RPMI8226 (cell line): ENCODE data around the gene SLC35F4.
"Not testable (repeated sequence)": the region's sequence is repeated elsewhere in the genome, so short reads cannot be mapped to it uniquely, and the experiment has no call there.

Source experiments
- DNase-seq: peaks from one replicate; pipeline ENCODE4 v3.0.0-alpha.2; 2015

The SLC35F4 gene

DNA sequence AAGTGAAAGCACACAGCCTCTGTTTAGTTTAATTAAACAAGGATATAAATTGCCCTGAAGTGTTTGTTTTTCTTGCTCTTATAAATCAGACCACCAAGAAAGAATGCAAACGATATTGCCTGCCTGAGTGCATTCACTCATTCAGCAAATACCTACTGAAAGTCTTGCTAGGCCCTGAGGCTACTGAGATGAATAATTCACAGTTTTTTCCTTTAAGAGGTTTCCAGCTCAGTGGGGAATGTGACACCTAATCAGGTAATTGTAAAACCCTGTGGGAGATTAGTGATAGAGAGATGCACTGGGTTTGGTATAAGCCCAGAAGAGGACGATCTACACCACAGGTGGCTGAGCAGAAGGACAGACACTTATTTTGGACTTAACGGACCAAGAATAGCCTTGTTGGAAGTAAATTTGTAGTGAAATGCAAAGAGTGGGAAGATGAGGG, 151.4 kb downstream of the SLC35F4 start:
- DNase-seq = no peak

DNA sequence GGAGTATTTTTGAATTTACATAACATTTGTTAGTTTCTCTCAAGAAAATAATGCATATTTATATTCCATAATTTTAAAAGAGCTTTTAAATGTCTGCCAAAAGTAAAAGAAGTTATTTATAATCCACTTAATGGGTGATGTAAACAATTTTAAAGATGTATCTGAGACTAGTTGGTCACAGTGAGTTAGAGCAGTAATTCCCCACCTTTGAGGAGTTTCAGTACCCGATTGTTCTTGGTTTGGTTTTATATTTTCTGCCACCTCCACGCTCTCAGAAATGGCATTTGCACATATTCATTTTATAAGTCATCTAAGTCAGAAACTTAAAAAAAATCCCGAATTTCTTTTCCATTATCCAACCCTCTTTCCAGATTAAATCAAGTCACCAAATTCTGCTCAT, 153.2 kb downstream of the SLC35F4 start:
- no peak for DNase-seq

DNA sequence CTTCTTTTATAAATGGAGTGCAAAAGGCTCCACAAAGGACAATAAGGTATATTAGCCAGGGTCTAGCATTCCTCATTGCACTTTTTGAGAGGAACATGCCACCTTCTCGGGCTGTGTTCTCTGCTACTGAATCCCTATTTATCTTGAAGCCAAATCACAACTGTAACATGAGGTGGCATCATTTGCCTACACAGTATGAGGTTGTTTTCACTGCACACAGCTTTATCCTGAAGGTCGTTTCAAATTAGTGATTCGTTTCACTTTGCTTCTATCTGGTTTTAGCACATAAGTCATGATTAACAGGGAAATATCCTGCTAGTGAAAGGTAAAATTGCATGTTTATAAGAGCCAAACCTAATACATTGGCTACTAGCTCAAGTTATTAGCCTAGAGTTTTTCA, 153.8 kb downstream of the SLC35F4 start:
- DNase-seq = no peak

DNA sequence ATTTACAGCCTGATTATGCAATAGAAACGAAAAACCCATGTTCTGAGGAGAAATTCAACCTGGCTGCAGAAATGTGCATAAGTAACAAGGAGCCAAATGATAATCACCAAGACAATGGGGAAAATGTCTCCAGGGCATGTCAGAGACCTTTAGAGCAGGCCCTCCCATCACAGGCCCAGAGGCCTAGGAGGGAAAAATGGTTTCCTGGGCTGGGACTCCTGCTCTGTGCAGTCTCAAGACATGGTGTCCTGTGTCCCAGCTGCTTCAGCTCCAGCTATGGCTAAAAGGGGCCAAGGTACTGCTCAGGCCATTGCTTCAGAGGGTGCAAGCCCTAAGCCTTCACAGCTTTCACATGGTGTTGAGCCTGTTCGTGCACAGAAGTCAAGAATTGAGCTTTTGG, 156.0 kb downstream of the SLC35F4 start:
- DNase-seq = no peak

DNA sequence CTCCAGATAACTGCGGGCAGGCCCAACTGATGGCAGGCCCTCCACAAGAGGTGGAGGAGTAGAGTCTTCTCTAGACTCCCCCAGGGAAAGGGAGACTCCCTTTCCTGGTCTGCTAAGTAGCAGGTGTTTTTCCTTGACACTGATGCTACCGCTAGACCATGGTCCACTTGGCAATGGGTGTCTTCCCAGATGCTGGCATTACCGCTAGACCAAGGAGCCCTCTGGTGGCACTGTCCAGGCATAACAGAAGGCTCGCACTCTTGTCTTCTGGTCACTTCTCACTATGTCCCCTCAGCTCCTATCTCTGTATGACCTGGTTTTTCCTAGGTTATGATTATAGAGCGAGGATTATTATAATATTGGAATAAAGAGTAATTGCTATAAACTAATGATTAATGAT, 156.8 kb downstream of the SLC35F4 start:
- DNase-seq = not testable (repeated sequence)

DNA sequence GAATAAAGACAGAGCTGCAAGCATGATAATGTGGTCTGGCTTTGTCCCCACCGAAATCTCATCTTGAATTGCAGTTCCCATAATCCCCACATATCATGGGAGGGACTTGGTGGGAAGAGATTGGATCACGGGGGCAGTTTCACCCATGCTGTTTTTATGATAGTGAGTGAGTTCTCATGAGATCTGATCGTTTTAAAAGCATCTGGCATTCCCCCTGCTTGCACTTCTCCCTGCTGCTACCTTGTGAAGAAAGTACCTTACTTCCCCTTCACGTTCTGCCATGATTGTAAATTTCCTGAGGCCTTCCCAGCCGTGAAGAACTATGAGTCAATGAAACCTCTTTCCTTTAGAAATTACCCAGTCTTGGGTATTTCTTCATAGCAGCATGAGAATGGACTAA, 158.7 kb downstream of the SLC35F4 start:
- no peak for DNase-seq

DNA sequence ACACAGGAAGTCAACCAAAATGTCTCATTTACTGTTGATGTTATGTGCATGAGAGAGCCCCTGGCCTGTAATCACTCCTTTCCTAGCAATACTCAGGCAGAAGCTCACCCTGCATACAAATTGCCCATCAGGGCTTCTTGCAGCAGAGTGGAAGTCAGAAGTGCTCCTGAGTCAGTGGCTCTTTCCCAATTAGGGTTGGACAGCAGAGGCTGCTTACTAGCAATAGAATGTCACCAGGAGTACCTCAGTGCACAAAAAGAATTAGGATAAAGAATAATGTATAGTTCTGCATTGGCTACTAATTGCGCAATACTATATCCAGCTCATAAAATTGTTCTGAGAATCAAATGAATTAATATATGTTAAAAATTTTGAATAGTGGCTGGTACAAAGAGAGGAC, 161.1 kb downstream of the SLC35F4 start:
- DNase-seq = no peak

DNA sequence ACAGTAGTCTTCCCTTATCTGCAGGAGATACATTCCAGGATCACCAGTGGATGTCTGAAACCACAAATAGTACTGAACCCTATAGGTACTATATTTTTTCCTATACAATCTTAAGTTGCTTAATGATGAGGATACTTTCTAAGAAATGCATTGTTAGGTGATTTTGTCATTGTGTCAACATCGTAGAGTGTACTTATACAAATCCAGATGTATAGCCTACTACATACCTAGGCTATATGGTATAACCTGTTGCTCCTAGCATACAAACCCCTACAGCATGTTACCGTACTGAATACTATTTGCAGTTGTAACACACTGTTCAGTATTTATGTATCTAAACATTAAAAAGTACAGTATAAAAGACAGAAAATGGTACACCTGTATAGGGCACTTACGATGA, 165.9 kb downstream of the SLC35F4 start:
- no peak for DNase-seq

DNA sequence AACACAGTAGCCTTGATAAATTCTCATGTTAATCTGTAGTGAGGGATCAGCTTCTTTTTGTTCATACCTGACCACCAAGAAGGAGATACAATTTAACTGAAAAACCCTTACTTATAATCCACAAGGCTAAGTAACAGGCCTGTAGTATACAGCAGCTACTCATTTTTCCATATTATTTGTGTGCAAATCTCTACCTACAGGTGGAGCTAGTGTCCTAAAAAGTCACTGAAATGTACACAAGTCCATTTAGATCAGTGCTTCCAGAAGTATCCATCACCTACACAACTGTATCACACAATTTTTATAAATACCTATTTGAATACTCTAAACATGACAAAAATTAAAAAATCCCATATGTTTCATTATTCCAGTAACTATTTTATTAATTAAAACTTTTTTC, 173.2 kb downstream of the SLC35F4 start:
- DNase-seq = peak; percentile 20

DNA sequence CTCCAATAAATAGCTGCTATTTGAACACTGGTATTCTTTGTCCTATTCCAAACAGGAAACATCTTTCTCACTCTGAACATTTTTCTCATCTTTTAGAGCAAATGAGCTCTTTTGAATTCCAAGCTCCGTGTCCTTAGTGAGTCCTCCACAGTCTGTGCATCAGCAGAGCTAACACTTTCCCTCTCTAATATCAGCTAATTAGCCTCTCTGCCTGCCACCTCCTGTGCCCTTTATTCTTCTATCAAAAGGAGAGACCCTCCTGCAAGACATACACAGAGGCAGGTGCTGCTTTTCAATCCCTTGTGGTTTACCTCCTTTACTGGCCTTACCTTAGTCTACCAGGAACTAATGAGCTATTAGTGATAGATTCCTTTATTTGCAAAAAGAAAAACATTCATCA, 178.5 kb downstream of the SLC35F4 start:
- DNase-seq = no peak

DNA sequence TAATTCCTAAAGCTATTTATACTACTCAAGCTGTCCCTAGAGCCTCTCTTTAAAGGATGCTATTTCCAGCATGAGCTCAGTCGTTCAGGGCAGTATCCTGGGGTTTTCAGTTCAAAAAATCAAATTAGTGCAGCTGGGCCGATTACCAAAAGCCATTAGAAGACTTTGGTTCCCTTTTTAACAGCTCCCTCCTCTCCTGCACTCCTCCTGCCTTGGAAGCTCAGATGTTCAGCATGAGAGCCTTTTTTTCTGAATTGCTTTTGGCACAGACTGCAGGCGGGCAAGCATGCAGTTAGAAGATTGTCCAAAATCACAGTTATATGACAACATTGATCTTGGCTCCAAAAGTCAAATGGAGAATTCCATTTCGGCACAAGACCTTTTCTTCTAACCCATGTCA, 179.6 kb downstream of the SLC35F4 start:
- no peak for DNase-seq

DNA sequence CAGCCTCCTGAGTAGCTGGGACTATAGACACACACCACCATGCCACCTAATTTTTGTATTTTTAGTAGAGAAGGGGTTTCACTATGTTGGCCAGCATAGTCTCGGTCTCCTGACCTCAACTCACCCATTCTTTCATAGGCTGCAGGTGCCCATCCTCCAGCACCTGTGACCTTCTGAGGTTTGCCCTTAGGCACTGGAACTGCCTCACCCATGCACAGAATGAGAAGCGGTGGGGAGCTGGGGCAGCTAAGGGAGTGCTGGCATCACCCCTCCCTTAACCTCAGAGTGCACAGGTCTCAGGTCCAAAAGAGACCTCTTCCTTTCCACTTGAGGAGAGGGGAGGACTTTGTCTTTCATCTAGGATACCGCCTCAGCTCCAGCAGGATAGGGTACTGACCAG, 194.9 kb downstream of the SLC35F4 start:
- peak; percentile 11 for DNase-seq

DNA sequence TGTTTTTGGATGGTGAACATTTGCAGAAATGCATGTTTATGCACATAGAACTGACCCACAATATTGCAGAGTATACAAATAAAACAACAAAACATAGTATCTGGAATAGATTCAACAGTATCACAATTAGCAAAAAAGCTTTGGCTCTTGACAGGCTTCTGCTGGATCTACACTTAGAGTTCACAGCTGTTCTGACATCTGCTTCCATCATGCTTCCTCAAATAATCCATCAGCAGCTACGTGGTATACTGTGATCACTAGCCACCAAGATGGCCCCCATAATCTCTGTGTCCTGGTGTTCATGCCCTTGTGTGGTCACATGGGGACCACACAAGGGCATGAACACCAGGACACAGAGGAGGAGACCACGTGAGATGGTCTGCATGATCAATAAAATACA, 205.7 kb downstream of the SLC35F4 start:
- DNase-seq = no peak

DNA sequence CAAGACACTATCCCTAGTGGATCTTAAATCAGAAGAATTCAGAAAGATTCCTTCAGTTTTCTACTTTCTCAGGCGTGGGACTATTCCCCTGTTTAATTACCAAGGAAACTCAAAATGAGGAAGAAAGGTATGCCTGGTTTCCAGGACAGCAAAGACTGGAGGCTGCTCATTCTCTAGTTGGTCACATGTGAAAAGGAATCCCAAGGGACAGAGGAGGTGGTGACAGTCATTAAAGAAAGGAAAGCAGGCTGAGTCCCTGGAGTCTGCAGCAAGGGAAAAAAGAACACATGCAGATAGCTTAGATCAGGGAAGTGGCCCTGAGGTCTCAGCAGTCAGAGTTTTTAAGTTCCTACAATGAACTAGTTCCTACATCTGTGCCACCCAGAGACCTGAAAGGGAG, 206.8 kb downstream of the SLC35F4 start:
- no peak for DNase-seq

DNA sequence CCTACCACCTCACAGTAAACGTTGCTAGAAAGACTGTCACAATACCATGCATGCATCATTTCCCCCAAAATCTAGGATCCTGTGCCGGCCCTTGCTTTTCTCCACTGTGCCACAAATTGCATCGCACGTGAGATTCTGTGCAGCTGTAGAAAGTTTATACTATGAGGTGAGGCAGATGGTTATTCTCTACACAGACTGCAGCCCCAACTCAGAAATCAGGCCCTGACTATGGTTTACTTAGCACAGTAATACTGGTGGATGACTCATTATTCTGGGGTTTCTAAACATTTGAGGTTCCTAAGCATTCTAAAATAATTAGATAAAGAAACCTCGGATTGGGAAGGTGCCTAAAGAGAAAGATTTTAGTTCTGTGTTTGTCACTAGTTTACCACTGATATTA, 208.4 kb downstream of the SLC35F4 start:
- DNase-seq = no peak

DNA sequence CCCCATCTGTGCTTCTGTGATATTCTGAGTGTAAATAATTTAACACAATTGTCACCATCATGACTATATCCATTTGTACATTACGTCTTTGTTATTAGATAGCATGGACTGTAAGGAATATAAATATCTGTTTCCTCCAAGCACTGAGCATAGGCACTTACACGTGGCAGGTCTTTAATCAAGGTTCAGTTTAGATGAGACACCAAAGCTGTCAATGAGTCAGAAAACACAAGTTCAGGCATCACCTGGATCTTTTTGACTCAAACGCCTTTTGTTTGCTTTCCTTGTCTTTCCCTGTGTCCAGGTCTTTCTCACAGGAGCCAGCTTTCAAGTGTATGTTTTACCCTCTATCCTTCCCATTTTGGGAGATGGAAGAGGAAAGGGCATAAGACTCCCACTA, 209.0 kb downstream of the SLC35F4 start:
- DNase-seq = no peak

DNA sequence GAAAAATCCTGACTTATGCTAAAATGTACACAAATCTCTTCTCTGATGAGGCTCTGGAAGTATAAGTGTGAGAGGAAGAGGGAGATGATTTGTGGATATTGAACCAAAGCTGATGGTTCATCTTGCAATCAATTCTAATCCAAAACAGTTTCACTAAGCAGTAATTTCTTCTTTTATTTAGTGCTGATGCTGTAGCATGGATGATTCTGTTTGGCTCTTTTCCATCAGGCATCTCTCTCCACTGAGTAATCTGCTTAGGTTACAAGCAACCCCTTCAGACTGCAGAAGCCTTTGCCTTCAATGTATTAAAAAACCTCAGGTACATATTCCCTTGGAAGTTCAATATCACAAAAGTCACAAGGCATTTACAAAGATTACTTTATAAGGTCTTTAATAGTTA, 213.1 kb downstream of the SLC35F4 start:
- no peak for DNase-seq

DNA sequence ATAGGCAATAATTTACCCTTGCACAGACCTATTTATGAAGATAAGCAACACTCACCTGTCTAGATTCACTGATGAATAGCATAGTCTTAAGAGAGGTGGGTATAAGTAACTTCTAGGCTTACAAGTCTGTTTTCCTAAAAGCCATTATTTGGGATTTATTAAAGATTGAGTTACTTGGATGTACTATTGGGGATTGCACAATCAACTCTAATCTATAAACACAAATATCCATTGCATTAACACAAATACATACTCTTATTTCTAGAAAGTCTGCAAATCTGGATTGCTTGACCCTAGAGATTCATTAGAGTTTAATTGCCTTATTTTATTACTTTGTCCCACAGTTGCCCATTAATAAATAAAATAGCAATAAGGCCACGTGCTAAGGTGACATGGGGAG, 224.1 kb downstream of the SLC35F4 start:
- DNase-seq = no peak

DNA sequence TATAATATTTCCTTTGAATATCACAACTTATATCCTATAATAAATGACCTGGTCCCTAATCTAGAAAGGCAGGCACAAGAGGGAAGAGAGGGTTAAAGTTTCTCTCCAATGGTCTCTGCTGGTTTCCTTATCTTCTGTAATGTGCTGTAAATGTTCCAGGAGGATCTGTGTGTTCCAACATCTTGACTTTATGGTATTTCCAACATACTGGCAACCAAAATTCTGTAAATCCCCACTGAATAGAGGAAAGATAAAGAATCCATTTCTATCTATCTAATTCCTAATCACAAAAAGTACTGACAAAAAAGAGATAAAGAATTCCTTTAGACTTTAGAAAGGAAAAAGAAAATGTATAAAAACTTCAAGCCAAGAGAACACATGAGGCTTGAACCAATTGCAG, 225.9 kb downstream of the SLC35F4 start:
- DNase-seq = no peak

DNA sequence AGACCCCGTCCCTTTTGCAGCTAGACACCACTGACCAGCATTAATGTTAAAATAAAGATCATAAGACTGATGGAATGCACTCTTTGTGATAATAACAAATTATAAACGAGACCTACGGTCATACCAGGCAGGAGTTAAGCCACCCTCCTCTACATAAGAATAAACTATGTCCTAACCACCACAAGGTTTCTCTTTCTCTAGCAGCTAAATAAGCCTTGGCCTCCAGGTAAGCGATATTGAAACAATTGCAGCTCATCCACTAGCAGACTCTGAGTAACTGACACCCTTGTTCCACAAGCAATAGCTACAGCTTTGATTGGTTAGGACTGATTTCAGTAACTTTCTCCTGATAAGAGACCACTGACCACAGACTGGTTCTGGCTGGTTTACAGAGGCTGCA, 228.0 kb downstream of the SLC35F4 start:
- no peak for DNase-seq

DNA sequence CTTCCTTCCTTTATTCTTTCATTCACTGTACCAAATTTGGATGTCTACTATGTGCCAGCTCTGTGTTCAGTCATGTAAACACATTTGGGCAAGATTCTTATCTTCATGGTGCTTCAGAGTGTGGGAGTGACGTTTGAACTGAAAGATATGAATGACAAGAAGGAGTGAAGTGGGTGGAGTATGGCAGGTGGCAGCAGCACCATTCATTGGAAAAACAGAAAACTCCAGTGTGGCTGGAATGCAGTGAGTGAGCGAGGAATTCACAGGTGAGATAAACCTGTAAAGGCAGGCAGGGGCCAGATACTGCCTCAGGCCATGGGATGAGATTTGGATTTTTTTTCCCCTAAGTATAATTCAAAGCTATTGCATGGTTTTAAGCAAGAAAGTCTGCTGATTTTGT, 231.6 kb downstream of the SLC35F4 start:
- no peak for DNase-seq

DNA sequence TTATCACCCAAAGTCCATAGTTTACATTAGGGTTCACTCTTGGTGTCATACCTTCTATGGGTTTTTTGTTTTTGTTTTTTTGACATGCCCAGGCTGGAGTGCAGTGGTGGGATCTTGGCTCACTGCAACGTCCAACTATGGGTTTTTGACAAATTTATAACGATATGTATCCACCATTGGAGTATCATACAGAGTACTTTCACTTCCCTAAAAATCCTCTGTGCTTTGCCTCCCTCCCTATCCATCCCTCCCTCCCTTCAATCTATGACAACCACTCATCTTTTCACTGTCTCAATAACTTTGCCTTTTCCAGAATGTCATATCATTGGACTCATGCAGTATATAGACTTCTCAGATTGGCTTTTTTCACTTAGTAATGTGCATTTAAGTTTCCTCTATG, 233.2 kb downstream of the SLC35F4 start:
- DNase-seq = no peak

DNA sequence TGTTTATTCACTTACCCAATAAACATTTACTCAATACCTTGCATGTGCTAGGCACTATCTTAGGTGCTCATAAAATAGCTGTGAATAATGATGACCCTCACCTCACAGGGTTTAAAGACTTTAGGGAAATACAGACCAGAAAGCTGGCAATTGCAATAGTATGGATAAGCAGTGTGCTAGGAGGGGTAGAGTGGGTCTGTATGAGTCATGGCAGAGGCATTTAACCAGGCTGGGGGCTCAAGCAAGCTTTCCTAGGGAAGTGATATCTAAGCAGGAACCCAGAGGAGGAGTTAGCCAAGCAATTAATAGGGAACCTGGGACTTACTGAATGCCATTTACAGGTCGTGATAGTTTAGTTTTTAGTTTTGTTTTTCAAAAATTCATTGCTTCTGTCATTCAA, 248.4 kb downstream of the SLC35F4 start:
- DNase-seq = no peak

DNA sequence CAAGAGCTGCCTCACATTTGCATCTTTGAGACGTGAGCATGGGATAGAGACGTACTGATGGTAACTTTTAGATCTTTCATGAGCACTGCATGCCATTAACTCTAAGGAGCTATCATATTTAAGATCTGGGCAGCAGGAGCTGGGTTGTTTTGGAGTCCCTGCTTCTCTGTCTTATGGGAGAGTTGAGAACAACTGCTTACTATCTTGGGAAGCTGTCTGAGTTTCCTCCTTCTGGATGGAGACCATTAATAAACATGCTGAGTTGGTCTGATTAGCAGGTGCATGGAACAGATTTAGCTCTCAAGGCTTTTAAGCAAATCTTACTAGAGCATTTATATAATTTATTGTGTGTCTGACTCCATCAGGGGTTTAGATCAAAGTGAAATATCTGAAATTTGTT, 252.9 kb downstream of the SLC35F4 start:
- no peak for DNase-seq

DNA sequence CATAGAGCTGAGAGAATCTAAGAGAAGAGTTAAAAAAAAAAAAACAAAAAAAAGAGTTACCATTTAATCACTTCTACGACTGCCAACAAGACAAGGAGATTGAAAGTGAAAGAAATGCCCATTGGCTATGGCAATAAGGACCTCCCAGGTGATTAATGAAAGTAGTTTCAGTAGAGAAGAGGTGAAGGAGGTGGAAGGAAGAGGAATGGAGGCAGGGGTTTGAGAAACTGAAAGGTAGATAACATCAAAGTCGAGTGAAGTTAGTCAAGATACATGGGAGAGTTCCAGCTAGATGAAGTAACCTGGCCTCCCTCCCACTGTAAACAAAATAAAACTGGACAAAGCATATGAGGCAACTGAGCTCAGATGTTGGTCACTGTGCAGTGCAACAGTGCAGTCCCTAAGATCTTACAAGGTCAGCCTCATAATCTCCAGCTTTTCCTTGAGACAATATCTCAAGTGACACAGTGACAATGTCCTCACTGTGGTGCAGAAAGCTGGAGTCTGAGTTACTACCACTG, 254.3 kb downstream of the SLC35F4 start:
- DNase-seq = peak; percentile 5

DNA sequence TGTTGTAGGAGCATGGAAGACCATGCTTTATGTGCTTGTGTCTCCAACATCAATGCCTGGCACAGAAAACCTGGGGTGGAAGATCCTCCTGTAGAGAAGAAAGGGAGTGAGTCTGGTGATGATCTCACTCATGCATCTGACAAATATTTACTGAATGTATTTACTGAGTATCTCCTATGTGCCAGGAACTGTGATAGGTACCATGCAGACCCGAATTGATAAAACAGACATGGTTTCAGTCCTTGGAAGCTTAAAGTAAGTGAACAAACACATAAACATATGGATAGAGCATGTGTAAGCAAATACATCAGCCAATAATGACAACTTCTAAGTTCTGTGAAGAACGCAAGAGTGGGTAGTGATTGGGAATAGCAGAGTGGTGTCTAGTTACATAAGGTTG, 255.3 kb downstream of the SLC35F4 start:
- DNase-seq = no peak
